Suprapubic skin (tissue), 4 donors: Measurements from ENCODE around the gene SH3TC1. TPM values are rescaled to one million over a fixed set of nuclear protein-coding genes. Genes with fewer than 3 reads are reported as not detected.

Experiments used
- DNase-seq, 2 donors: peaks; one replicate each; pipeline ENCODE4 v3.0.0-alpha.2; 2019; ENCODE audit warnings: low spot score in 2 of 2
- H3K27ac ChIP-seq: fragments of 200-600 bp; sonication (generic); one replicate; pipeline ENCODE4 v1.5.1; 2019
- H3K27me3 ChIP-seq: fragments of 200-600 bp; sonication (generic); one replicate; pipeline ENCODE4 v1.5.1; 2019
- H3K36me3 ChIP-seq: fragments of 200-600 bp; sonication (generic); one replicate; pipeline ENCODE4 v1.5.1; 2019
- H3K4me1 ChIP-seq: fragments of 200-600 bp; sonication (generic); one replicate; pipeline ENCODE4 v1.5.1; 2019
- H3K4me3 ChIP-seq: fragments of 200-600 bp; sonication (generic); one replicate; pipeline ENCODE4 v1.5.1; 2019; ENCODE audit warnings: mild to moderate bottlenecking
- H3K9me3 ChIP-seq: fragments of 200-600 bp; sonication (generic); one replicate; pipeline ENCODE4 v1.5.1; 2019
- CTCF ChIP-seq, 2 donors: fragments of 200-600 bp in 1 of 2; fragments of 450-650 bp in 1 of 2; sonication (generic) in 1 of 2; IDR thresholded peaks; one replicate each; pipeline ENCODE4 v1.5.1; 2016 to 2019; ENCODE audit warnings: antibody characterized with exemption in 2 of 2, mild to moderate bottlenecking in 1 of 2, moderate library complexity in 1 of 2
- EP300 ChIP-seq: sonication (generic); formaldehyde crosslinking; IDR thresholded peaks from one replicate; pipeline ENCODE4 v1.6.1; 2017; ENCODE audit warnings: antibody characterized with exemption
- POLR2A ChIP-seq, 2 donors: fragments of 450-650 bp; IDR thresholded peaks; one replicate each; pipeline ENCODE4 v1.6.1; 2017; ENCODE audit warnings: antibody characterized with exemption in 2 of 2, mild to moderate bottlenecking in 2 of 2, moderate library complexity in 2 of 2
- POLR2AphosphoS5 ChIP-seq, 3 donors: sonication (generic); formaldehyde crosslinking; IDR thresholded peaks; one replicate each; pipeline ENCODE4 v1.6.1; 2017; ENCODE audit warnings: antibody characterized with exemption in 3 of 3
- WGBS: methylation state at CpG from one replicate; pipeline ENCODE4 v1.1.5; 2018; 5-methylcytosine and 5-hydroxymethylcytosine counted together
- total RNA-seq, 4 donors: library from RNA; depleted of rRNA; stranded (reverse); fragments of >200 nt; gene quantifications; one replicate each; pipeline ENCODE4 v1.1.0, GENCODE V29; 2016

Gene SH3TC1
- 10 to 100 TPM in 2 of 4 donors, 1 to 10 TPM in 2; 6.3 to 15.1 (median 9.9) TPM for total RNA-seq

GRCh38 chr4:8198906-8199593 lies at the start of gene SH3TC1:
Gene SH3TC1, plus strand, starts transcription at chr4:8199290. Its CDS starts 5,905 bp downstream, at chr4:8205195.
- 0% methylated on average over 4 of the region's 32 CpGs for WGBS
- Histone ChIP-seq H3K4me3 (peak within 1 kb of the TSS; percentile 48), H3K4me1 (peaks cover 60% of the 10 kb centered on the region), H3K36me3 (no peaks in the 10 kb centered on the region), H3K9me3 (no peaks in the 10 kb centered on the region), H3K27me3 (no peaks in the 10 kb centered on the region), H3K27ac (peak within 1 kb of the TSS; percentile 65)
- peak; percentile 89 to 90 for DNase-seq
- TF ChIP-seq POLR2AphosphoS5 (IDR thresholded peaks at IDR 0.05) (peak in 2 of 3 donors; percentile 34 to 63), CTCF (IDR thresholded peaks at IDR 0.05) (no peak), EP300 (no peak), POLR2A (IDR thresholded peaks at IDR 0.05) (peak in 1 of 2 donors; percentile 60)

- TF ChIP-seq CTCF (IDR thresholded peaks at IDR 0.05) (no peak), POLR2AphosphoS5 (IDR thresholded peaks at IDR 0.05) (no peak), EP300 (no peak), POLR2A (IDR thresholded peaks at IDR 0.05) (no peak)
- no peak for DNase-seq
- peaks cover 7% of the 10 kb centered on the region for H3K27me3 ChIP-seq
- H3K9me3 ChIP-seq, result no peaks in the 10 kb centered on the region
- H3K36me3 ChIP-seq, result no peaks in the 10 kb centered on the region
- H3K4me1 ChIP-seq, result peaks cover 2% of the 10 kb centered on the region
- no peak overlapping the region for H3K27ac ChIP-seq
- no peak overlapping the region for H3K4me3 ChIP-seq
- 87% methylated on average over 5 of the region's 7 CpGs for WGBS
Observed at GRCh38 chr4:8149664-8150063, 49.4 kb upstream of the SH3TC1 start.

GRCh38 chr4:8150152-8151090 lies 48.7 kb upstream of the SH3TC1 start:
- 65% methylated on average over 28 of the region's 29 CpGs for WGBS
- Histone ChIP-seq H3K27me3 (peaks cover 3% of the 10 kb centered on the region), H3K27ac (no peak overlapping the region), H3K4me3 (no peak overlapping the region), H3K36me3 (no peaks in the 10 kb centered on the region), H3K9me3 (no peaks in the 10 kb centered on the region), H3K4me1 (no peaks in the 10 kb centered on the region)
- TF ChIP-seq EP300 (no peak), CTCF (IDR thresholded peaks at IDR 0.05) (no peak), POLR2A (IDR thresholded peaks at IDR 0.05) (no peak), POLR2AphosphoS5 (IDR thresholded peaks at IDR 0.05) (no peak)
- DNase-seq, result no peak

- Histone ChIP-seq H3K9me3 (no peaks in the 10 kb centered on the region), H3K4me3 (no peak overlapping the region), H3K36me3 (no peaks in the 10 kb centered on the region), H3K4me1 (no peaks in the 10 kb centered on the region), H3K27me3 (peaks cover 3% of the 10 kb centered on the region), H3K27ac (no peak overlapping the region)
- 90% methylated on average over 11 of the region's 15 CpGs for WGBS
- TF ChIP-seq POLR2A (IDR thresholded peaks at IDR 0.05) (no peak), POLR2AphosphoS5 (IDR thresholded peaks at IDR 0.05) (no peak), EP300 (no peak), CTCF (IDR thresholded peaks at IDR 0.05) (no peak)
- no peak for DNase-seq
Observed at GRCh38 chr4:8151165-8151650, 47.9 kb upstream of the SH3TC1 start.
